CD4-positive, alpha-beta T cell treated with Interleukin-12 subunit alpha and Interleukin-12 subunit beta, for 1 hour (primary cell): ENCODE measurements around the gene SRP68.

Source experiments
- DNase-seq: peaks from one replicate; pipeline ENCODE4 v3.0.0-alpha.2; 2020

SRP68 gene

DNA sequence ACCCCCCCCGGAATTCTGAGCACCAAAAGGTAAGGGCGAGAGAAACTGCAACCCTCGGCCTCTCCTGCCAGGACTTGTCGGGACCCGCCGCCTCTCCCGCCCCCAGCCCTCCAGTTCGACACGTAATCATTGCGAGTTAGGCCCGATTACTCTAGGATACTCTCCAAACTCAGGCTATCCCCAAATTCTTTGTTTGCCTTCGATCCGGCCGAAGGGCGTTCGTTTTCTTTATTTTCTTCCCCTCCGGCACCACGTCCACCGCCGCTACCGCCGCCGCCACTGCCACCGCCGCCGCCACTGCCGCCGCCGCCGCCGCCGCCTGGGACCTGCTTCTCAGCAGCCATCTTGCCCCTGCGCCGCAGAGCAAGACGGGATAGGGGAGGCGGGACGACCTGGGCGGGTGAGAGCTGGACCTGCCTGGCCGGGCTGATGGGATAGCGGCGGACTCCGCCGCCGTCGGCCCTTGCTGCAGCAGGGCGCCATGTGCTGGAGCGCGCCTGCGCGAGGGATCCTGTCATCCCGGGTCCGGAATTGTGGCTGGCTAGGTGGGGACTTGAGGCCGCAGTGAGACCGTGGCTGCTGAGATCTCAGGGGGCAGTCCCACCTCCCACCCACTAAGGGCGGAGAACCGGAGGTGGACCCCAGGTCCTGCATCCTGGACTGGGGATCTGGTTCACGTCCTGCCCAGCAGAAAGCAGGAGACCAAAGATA, at the start of gene SRP68:
Gene SRP68, minus strand, starts transcription at position 370 of the 711 bp plus-strand sequence. Its CDS starts 26 bp downstream, at position 344.
- peak; percentile 87 for DNase-seq

- DNase-seq: no peak
These were observed 49.7 kb upstream of the SRP68 start for GRCh38 chr17:76121932-76122430.

GRCh38 chr17:76120658-76121008, 48.3 kb upstream of the SRP68 start:
- DNase-seq: no peak

GRCh38 chr17:76119409-76120371, 47.4 kb upstream of the SRP68 start:
- DNase-seq: no peak

DNA sequence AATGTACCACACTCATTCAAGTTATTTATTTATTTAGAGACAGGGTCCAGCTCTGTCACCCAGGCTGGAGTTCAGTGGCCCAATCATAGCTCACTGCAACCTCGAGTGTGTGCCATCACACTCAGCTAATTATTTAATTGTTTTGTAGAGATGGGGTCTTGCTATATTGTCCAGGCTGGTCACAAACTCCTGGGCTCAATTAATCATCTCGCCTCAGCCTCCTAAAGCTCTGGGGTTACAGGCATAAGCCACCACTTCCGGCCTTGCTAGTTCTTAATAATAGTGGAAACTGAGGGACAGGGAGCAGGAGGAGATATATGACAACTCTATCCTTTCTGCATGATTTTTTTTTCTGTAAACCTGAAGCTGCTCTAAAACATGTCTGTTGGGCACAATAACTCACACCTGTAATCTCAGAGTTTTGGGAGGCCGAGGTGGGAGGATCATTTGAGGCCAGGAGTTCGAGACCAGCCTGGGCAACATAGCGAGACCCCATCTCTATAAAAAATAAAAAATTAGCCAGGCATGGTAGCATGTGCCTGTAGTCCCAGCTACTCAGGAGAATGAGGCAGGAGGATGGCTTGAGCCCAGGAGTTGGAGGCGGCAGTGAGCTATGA, 42.9 kb upstream of the SRP68 start:
- no peak for DNase-seq

- DNase-seq: no peak
These were observed 39.6 kb upstream of the SRP68 start for GRCh38 chr17:76111956-76112355.

- DNase-seq: peak; percentile 43
These were observed 35.2 kb upstream of the SRP68 start for GRCh38 chr17:76107509-76107908.

DNA sequence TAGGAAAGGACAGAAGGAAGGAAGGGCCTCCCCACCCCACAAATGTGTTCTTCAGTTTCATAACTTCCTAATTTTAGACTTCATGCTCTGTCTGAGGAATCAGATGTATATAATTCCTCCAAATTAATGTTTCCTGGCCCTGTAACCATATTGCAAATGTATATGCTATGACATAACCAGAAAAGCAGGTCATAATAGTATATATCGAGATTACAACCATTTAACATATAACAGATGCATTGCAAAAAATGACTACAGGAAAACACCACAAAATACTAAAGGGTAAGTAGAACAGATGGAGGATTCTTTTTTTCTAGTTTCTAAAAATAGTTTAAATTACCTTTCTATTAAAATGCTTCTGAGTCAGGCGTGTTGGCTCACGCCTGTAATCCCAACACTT, 34.4 kb upstream of the SRP68 start:
- no peak for DNase-seq

DNA sequence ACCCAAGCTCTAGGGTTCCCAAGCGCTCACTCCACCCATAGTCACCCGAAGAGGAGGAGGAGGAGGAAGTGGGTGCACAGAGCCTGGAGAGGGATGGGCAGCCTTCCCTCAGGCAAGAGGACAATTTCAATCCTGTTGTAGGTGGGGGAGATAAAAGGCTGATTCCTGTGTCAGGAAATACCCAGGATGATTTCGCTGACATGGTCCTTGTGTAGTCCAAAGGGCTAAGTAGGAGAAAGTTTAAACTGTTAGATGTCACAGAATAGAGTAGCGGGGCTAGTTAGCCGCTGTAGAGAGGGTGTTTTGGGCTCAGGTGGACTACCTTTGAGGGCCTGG, 32.5 kb upstream of the SRP68 start:
- DNase-seq: no peak

DNA sequence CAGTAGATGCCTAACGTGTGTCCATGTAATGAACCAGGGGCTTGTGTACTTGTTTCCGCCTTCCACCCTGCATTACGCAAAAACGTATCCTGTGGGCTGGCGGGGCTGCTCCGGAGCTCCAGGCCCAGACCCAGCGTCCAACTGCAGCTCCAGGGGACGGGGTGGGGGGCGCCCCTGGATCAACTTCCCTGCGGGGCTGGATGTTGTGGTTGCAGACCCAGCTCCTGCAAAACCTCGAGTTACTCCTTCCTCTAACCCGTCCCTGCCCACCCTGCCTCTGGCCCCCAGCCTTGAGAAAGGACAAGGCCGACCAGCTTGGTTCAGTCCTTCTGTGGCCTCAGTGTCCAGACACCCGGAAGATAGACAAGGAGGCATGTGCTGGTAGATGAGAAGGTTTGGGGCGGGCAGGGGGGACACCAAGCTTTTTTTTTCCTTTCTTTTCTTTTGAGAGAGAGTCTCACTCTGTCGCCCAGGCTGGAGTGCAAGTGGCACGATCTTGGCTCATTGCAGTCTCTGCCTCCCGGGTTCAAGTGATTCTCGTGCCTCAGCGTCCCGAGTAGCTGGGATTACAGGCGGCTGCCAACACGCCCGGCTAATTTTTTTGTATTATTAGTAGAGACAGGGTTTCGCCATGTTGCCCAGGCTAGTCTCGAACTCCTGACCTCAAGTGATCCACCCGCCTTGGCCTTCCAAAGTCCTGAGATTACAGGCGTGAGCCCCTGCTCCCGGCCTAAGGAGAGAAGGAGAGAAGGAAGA, 32.0 kb upstream of the SRP68 start:
- no peak for DNase-seq

DNA sequence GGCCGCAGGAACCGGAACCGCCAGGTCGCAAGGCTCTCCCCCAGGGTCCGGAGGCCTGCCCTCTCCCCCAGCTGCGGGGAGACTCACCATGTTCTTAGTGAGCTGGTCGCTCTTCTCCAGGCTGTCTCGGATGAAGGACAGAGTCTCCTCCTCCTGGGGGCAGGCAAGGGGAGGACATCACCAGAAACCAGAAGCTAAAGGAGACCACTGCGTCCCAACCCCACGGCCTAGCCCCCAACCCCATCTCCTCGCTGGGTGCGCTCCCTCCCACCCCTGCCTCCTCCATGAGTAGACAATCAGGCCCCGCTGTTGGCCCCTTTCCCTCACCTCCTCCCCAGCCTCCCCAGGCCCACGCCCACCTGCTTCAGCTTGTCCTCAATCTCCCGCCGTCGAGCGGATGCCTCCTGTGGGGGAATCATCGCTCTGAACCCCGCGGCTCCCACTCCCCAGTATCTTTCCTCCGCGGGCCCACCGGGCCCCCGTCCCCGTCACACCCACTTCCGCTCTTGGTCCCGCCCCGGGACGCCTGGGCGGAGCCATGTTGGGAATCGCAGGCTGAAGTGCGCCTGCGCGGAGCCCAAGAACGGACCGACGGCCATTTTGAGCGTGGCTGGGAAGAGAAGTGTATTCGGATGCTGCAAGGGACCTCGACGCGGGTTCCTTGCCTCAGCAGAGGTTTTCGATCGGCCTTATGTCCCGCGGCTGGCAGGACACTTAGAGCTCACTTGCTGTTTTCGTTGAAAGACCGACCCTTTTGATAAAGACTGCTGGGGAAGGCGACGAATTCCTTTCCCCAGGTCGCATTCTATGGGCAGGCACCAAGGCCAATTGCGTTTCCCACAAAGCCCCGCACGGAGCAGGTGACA, 31.2 kb upstream of the SRP68 start, which contains the start of gene EXOC7:
Gene EXOC7, minus strand, starts transcription at position 514 of the 866 bp plus-strand sequence. Its CDS starts 95 bp downstream, at position 419.
- DNase-seq: peak; percentile 94

GRCh38 chr17:76102944-76103273, 30.6 kb upstream of the SRP68 start:
- no peak for DNase-seq

- DNase-seq: no peak
These were observed 25.5 kb upstream of the SRP68 start for GRCh38 chr17:76097716-76098295.

GRCh38 chr17:76095943-76096342, 23.6 kb upstream of the SRP68 start:
- DNase-seq: no peak

DNA sequence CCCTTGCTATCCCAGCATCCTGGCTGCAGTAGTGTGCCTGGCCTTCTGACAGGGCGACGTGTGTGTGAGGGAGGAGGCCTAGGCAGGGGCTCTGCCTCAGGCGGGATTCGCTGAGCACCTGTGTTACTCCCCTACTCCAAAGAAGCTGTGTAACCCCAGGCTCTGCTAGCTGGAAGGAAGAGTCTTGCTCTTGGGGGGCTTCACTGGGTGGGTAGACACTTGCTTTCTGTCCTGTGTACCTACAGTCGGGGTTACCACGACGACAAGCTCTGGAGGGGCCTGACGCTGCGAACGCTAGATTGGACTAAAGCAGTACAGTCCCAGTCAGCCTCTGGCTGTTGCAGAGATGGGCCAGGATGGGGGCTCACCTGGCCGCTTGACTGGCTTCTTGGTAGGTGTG, 21.7 kb upstream of the SRP68 start:
- no peak for DNase-seq

GRCh38 chr17:76092526-76093413, 20.5 kb upstream of the SRP68 start:
- no peak for DNase-seq

DNA sequence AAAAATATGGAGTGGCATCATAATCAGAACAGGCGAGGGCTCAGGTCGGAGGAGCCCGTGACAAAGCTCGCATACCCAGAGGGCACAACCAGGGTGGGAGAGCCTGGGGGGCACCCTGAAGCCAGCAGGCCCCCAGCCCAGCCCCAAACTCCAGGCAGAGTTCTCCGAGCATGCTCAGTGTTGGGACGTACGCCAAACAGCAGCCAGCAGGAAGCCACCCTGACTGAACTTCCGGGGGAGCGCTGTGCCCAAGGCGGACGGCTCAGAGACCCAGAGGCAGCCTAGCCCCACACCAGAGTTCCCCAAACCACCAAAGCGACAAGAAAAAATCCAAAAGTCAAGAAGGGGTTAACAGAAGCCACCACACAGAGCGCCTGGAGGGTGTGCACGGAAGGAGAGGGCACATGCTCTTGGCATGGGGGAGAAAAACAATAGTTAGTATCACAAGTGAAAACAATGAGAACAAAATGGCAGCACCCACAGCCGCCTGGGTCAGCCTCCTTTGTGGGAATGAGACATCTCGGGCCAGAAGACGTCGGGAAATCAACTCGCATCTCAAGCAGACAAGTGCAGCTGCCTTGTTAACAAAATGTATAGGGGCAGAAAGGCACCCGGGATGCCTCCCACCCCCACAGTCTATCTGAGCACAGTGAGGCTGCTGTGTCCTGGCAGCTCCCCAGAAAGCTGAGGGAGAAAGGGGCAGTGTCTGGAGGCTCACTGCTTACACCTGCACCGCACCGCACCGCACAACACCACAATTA, 19.4 kb upstream of the SRP68 start:
- DNase-seq: peak; percentile 34

GRCh38 chr17:76090517-76091129, 18.3 kb upstream of the SRP68 start:
- no peak for DNase-seq
